Right lobe of liver (tissue), 6 donors: Measurements from ENCODE around the gene C20orf141. TPM values are rescaled to one million over a fixed set of nuclear protein-coding genes. Genes with fewer than 3 reads are reported as not detected.

ENCODE experiments used
- ATAC-seq, 4 donors: fragments of 200-7000 bp; cut with Tn5 transposase; one replicate each; pipeline ENCODE4 v1.9.1; 2020; ENCODE audit warnings: mild to moderate bottlenecking in 4 of 4, moderate library complexity in 4 of 4
- DNase-seq, 3 donors: peaks; one replicate each; pipeline ENCODE4 v3.0.0-alpha.2; 2020
- H3K27ac ChIP-seq, 3 donors: fragments of 200-600 bp; one replicate each; pipeline ENCODE4 v1.8.0; 2022
- H3K27me3 ChIP-seq, 2 donors: fragments of 200-600 bp; one replicate each; pipeline ENCODE4 v1.8.0; 2022
- H3K36me3 ChIP-seq, 4 donors: fragments of 200-600 bp; sonication (generic) in 1 of 4; one replicate each; pipeline versions ENCODE4 v1.5.1 to v1.8.0; 2017 to 2022; ENCODE audit warnings: control low read depth in 1 of 4
- H3K4me1 ChIP-seq, 4 donors: fragments of 200-600 bp; sonication (generic) in 1 of 4; one replicate each; pipeline versions ENCODE4 v1.5.1 to v1.8.0; 2017 to 2022; ENCODE audit warnings: control low read depth in 1 of 4
- H3K4me3 ChIP-seq, 3 donors: fragments of 200-600 bp; one replicate each; pipeline ENCODE4 v1.8.0; 2022
- H3K9me3 ChIP-seq, 4 donors: fragments of 200-600 bp; sonication (generic) in 1 of 4; one replicate each; pipeline versions ENCODE4 v1.5.1 to v1.8.0; 2017 to 2022; ENCODE audit warnings: control low read depth in 1 of 4
- CTCF ChIP-seq, 4 donors: fragments of 200-600 bp in 3 of 4; fragments of 450-650 bp in 1 of 4; IDR thresholded peaks; one replicate each; pipeline versions ENCODE4 v1.5.1 to v1.8.0; 2016 to 2022; ENCODE audit warnings: antibody characterized with exemption in 4 of 4, mild to moderate bottlenecking in 2 of 4
- POLR2A ChIP-seq: fragments of 450-650 bp; IDR thresholded peaks from one replicate; pipeline ENCODE4 v1.6.1; 2017; ENCODE audit warnings: antibody characterized with exemption, mild to moderate bottlenecking
- WGBS: methylation state at CpG from one replicate; pipeline ENCODE4 v1.1.6; 2018; ENCODE audit warnings: low coverage, low lambda C conversion rate; ENCODE audit not compliant: insufficient coverage; ENCODE audit errors: missing lambda C conversion rate; 5-methylcytosine and 5-hydroxymethylcytosine counted together
- intact Hi-C, 2 donors: fragments of 100-400 bp; cut with DNase I; formaldehyde crosslinking; loops; one replicate each; pipeline versions ENCODE4 v1.11.2 to v1.14.1; 2022
- total RNA-seq, 6 experiments: library from RNA; depleted of rRNA in 2 of 6; stranded (reverse); fragments of >200 nt in 2 of 6; fragmentation: NEBNext Ultra II Directional in 3 of 6; extraction: Animal tissue kit (Norgen Biotek cat#: 25700) in 3 of 6; gene quantifications; one replicate each; pipeline versions ENCODE4 v1.1.0 to v1.2.4, GENCODE V29; 2016 to 2023
- donor health status: DM: no; HTN: yes; CAD: no.
- donor health status: DM: no; HTN: no; CAD: no.
- donor health status: DM: no; HTN: no; CAD: no.
- donor health status: DM: no; HTN: yes; CAD: no.
- donor health status: DM: no; HTN: yes; CAD: no.

Gene C20orf141
- total RNA-seq, 6 experiments from 2014 or later = not detected

DNA sequence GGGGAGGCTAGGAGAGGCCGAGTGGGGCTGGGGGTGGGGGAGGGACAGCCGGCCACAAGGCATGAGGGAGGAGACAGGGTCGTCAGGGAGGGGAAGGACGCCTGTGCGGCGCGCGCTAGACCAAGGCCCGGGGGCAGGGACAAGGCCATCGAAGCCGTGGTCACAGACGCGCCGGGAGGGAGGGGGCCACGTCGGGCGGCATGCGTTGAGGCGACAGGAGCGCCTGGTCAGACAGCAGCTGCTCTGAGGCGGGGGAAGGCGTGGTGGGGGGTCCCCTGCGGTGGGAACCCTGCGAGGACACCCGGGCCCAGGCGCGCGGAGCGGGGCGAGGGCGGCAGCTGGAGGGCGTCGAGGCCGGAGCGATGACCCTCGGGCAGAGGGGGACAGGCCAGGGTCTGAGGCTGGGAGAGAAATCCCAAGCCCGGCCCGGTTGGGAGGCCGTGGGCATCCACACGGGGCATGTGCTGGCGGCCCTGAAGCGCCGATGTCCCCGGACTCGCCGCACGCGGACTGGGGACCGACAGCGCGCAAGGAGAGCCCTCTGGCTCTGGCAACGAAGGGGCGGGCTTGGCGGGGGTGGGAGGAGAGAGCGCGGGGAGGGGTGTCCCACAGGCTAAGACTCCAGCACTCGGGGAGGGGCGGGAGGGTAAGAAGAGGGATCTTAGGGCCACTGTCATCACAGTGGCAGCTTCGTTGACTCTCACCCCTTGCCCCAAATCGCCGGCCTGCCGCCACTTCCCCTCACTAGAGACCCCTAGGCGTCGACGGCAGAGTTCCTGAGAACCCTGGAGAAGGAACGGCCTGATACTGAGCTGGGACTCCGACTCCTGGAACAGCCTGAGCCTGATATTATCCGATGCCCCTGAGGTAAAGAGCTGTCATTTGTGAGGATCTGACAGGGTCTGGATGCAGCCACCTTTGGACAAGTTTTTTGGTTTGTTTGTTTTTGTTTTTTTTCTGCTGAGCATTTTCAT, 6.4 kb downstream of the C20orf141 start:
- no peak for TF ChIP-seq CTCF (IDR thresholded peaks at IDR 0.05)
- no peak for TF ChIP-seq POLR2A
- DNase-seq = peak in 1 of 3 donors; percentile 40
- Histone ChIP-seq H3K4me3 (no peak overlapping the region), H3K36me3 (no peaks in the 10 kb centered on the region), H3K27me3 (peaks cover 0 to 18% of the 10 kb centered on the region in 2 donors), H3K4me1 (no peaks in the 10 kb centered on the region), H3K27ac (no peak overlapping the region), H3K9me3 (no peaks in the 10 kb centered on the region)
- peak in 2 of 4 donors; percentile 9 to 37 for ATAC-seq
- intact Hi-C loops = no loop called here
- 14% methylated on average over 5 of the region's 68 CpGs for WGBS

- TF ChIP-seq POLR2A (no peak), CTCF (IDR thresholded peaks at IDR 0.05) (no peak)
- Histone ChIP-seq H3K27ac (no peak overlapping the region), H3K4me3 (no peak overlapping the region), H3K27me3 (peaks cover 0 to 18% of the 10 kb centered on the region in 2 donors), H3K4me1 (no peaks in the 10 kb centered on the region), H3K9me3 (no peaks in the 10 kb centered on the region), H3K36me3 (no peaks in the 10 kb centered on the region)
- WGBS = 20% methylated on average over 5 of the region's 5 CpGs
- ATAC-seq (peak in 1 of 4 donors; percentile 35), DNase-seq (no peak)
- intact Hi-C loops = no loop called here
Observed at GRCh38 chr20:2822073-2822472, 7.3 kb downstream of the C20orf141 start.

DNA sequence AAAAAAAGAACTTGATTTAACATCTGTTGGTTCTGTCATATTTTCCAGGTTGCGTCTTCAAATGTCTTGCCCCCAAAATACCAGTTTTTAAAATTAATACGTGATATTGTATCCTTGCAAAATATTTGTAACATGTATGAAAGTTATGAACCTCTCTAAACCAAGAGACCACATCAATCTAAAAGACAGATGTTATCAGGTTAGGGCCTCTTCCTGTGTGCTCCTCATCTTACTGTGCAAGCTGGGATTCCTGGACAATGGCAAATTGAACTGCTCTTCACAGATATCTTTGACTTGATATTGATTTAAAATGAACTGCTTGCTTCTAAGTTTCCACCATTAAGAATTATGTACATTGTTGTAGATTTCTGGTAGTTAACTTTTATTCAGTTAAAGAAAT, 11.0 kb downstream of the C20orf141 start:
- WGBS = 77% methylated on average over 2 of the region's 2 CpGs
- Histone ChIP-seq H3K27me3 (peaks cover 0 to 11% of the 10 kb centered on the region in 2 donors), H3K27ac (no peak overlapping the region), H3K4me1 (no peaks in the 10 kb centered on the region), H3K9me3 (no peaks in the 10 kb centered on the region), H3K36me3 (no peaks in the 10 kb centered on the region), H3K4me3 (no peak overlapping the region)
- no peak for ATAC-seq
- TF ChIP-seq POLR2A (no peak), CTCF (IDR thresholded peaks at IDR 0.05) (no peak)
- intact Hi-C loops = no loop called here
- DNase-seq = no peak

- intact Hi-C loops = no loop called here
- Histone ChIP-seq H3K4me1 (no peaks in the 10 kb centered on the region), H3K27me3 (peaks cover 0 to 2% of the 10 kb centered on the region in 2 donors), H3K27ac (no peak overlapping the region), H3K4me3 (no peak overlapping the region), H3K36me3 (no peaks in the 10 kb centered on the region), H3K9me3 (no peaks in the 10 kb centered on the region)
- no peak for TF ChIP-seq CTCF (IDR thresholded peaks at IDR 0.05)
- no peak for TF ChIP-seq POLR2A
- 71% methylated on average over 4 of the region's 4 CpGs for WGBS
- DNase-seq (no peak), ATAC-seq (no peak)
Observed at GRCh38 chr20:2826655-2827054, 11.9 kb downstream of the C20orf141 start.
